ENCODE results near the gene GRID1.
"Not testable (repeated sequence)": the region's sequence is repeated elsewhere in the genome, so short reads cannot be mapped to it uniquely, and the experiment has no call there.

Gene GRID1

GRCh38 chr10:85868627-85869499, 497.7 kb downstream of the GRID1 start:
- H3K27ac ChIP-seq, result no peak overlapping the region

GRCh38 chr10:85864868-85865526, 501.6 kb downstream of the GRID1 start:
- H3K4me3 ChIP-seq, result no peak overlapping the region
- H3K27ac ChIP-seq, result peak overlapping the region in 5 of 21 experiments; percentile 8 to 34 (median 16)

More at GRCh38 chr10:85868627-85869499, 497.7 kb downstream of the GRID1 start:
- H3K4me3 ChIP-seq, result no peak overlapping the region

- peak overlapping the region in 4 of 21 experiments; percentile 8 to 34 (median 20) for H3K27ac ChIP-seq
- H3K4me3 ChIP-seq, result no peak overlapping the region
These were observed 502.4 kb downstream of the GRID1 start for GRCh38 chr10:85864173-85864549.

- Histone ChIP-seq H3K4me3 (no peak overlapping the region), H3K27ac (peak overlapping the region in 1 of 21 experiments; percentile 8)
These were observed 503.1 kb downstream of the GRID1 start for GRCh38 chr10:85863301-85864172.

GRCh38 chr10:85862771-85863170, 503.8 kb downstream of the GRID1 start:
- no peak overlapping the region for H3K4me3 ChIP-seq
- no peak overlapping the region for H3K27ac ChIP-seq

- Histone ChIP-seq H3K27ac (no peak overlapping the region), H3K4me3 (no peak overlapping the region)
These were observed 504.9 kb downstream of the GRID1 start for GRCh38 chr10:85861513-85862197.

GRCh38 chr10:85859859-85860258, 506.7 kb downstream of the GRID1 start:
- Histone ChIP-seq H3K27ac (no peak overlapping the region), H3K4me3 (no peak overlapping the region)

GRCh38 chr10:85858776-85859515, 507.6 kb downstream of the GRID1 start:
- no peak overlapping the region for H3K27ac ChIP-seq
- no peak overlapping the region for H3K4me3 ChIP-seq

GRCh38 chr10:85857791-85858190, 508.8 kb downstream of the GRID1 start:
- no peak overlapping the region for H3K4me3 ChIP-seq
- H3K27ac ChIP-seq, result no peak overlapping the region

GRCh38 chr10:85857305-85857704, 509.3 kb downstream of the GRID1 start:
- no peak overlapping the region for H3K4me3 ChIP-seq
- no peak overlapping the region for H3K27ac ChIP-seq

- Histone ChIP-seq H3K27ac (no peak overlapping the region), H3K4me3 (no peak overlapping the region)
These were observed 514.7 kb downstream of the GRID1 start for GRCh38 chr10:85851934-85852333.

- Histone ChIP-seq H3K4me3 (no peak overlapping the region), H3K27ac (no peak overlapping the region)
These were observed 515.3 kb downstream of the GRID1 start for GRCh38 chr10:85851325-85851724.

- Histone ChIP-seq H3K27ac (no peak overlapping the region), H3K4me3 (no peak overlapping the region)
These were observed 515.9 kb downstream of the GRID1 start for GRCh38 chr10:85850736-85851135.

GRCh38 chr10:85849315-85849714, 517.3 kb downstream of the GRID1 start:
- Histone ChIP-seq H3K4me3 (no peak overlapping the region), H3K27ac (no peak overlapping the region)

- no peak overlapping the region for H3K4me3 ChIP-seq
- H3K27ac ChIP-seq, result no peak overlapping the region
These were observed 517.8 kb downstream of the GRID1 start for GRCh38 chr10:85848756-85849155.

GRCh38 chr10:85847085-85847484, 519.5 kb downstream of the GRID1 start:
- H3K27ac ChIP-seq, result no peak overlapping the region
- no peak overlapping the region for H3K4me3 ChIP-seq

GRCh38 chr10:85838660-85839059, 527.9 kb downstream of the GRID1 start:
- not testable (repeated sequence) for H3K4me3 ChIP-seq, H3K27ac ChIP-seq

GRCh38 chr10:85832988-85833387, 533.6 kb downstream of the GRID1 start:
- Histone ChIP-seq H3K27ac (no peak overlapping the region), H3K4me3 (no peak overlapping the region)

- Histone ChIP-seq H3K27ac (no peak overlapping the region), H3K4me3 (no peak overlapping the region)
These were observed 535.2 kb downstream of the GRID1 start for GRCh38 chr10:85831422-85831821.
